ENCODE measurements around the gene PADI6.

DNA sequence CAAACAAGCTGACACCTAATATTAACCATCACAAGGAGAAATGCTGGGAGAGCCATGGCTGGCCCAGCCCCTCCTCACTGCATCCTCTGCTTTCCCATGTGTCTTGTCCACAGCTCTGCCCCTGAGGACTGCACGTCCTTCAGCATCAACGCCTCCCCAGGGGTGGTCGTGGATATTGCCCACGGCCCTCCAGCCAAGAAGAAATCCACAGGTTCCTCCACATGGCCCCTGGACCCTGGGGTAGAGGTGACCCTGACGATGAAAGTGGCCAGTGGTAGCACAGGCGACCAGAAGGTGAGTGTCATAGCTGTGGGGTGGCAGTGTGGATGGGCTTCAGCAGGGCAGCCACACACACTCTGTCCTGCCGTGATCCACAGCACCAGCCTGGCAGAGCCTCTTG, 41.1 kb upstream of the PADI6 start:
- TF ChIP-seq GATA2 (IDR thresholded peaks at IDR 0.05; ENCODE audit: low read depth, low read length) = no peak
- no peak for TF ChIP-seq GATA3 (IDR thresholded peaks at IDR 0.05; ENCODE audit: low read depth, low read length)

All from SH-SY5Y (cell line).